ENCODE data around the gene MNT.

The MNT gene

GRCh38 chr17:2366747-2367494, 33.9 kb downstream of the MNT start:
- peak; percentile 17; the same call in 1 of the 2 replicates for TF ChIP-seq CTCF (IDR thresholded peaks at IDR 0.05)

DNA sequence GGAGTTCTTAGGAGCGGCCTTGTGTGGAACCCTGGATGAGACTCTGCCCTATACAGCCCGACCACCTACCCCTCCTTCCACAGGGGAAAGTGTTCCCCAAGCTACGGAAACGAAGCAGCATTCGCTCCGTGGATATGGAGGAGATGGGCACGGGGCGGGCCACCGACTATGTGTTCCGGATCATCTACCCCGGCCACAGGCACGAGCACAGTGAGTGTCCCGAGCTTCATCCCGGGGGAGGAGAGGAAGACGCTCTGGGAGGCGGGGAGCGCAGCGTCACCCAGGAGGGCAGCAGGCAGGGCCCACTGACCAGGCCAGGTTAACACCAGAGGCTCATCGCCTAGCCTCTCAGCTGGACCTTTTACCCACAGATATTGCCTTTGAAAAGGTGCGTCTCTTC, 35.7 kb downstream of the MNT start:
- no peak for TF ChIP-seq CTCF (IDR thresholded peaks at IDR 0.05)

DNA sequence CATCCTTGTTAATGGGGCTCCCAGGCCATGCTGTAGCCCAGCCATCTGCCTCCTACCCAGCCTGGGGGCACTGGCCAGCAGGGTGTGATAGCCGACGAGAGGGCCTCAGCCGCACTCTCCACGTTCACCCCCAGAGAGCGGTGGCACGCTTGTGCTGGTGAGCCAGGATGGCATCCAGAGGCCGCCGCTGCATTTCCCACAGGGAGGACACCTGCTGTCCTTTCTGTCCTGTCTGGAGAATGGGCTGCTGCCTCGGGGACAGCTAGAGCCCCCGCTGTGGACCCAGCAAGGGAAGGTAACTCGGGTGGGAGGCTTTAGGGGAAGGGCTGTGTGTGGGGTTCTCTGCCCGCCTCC, 36.1 kb downstream of the MNT start:
- no peak for TF ChIP-seq CTCF (IDR thresholded peaks at IDR 0.05)

GRCh38 chr17:2363851-2364762, 36.8 kb downstream of the MNT start:
- no peak for TF ChIP-seq CTCF (IDR thresholded peaks at IDR 0.05)

GRCh38 chr17:2363318-2363717, 37.5 kb downstream of the MNT start:
- TF ChIP-seq CTCF (IDR thresholded peaks at IDR 0.05) = no peak

- no peak for TF ChIP-seq CTCF (IDR thresholded peaks at IDR 0.05)
These were observed 38.0 kb downstream of the MNT start for GRCh38 chr17:2362881-2363280.

GRCh38 chr17:2362416-2362815, 38.4 kb downstream of the MNT start:
- TF ChIP-seq CTCF (IDR thresholded peaks at IDR 0.05) = no peak

Measured in LNCAP (cell line).